GM18498 (cell line): ENCODE measurements around the gene CDC40.

Experiments used
- ATAC-seq: cut with Tn5 transposase; IDR thresholded peaks from one replicate; pipeline ENCODE4 v1.9.1; 2021; ENCODE audit warnings: mild to moderate bottlenecking, moderate library complexity; ENCODE audit not compliant: unreplicated experiment

The CDC40 gene

GRCh38 chr6:110180228-110181008, at the start of gene CDC40:
Gene CDC40, plus strand, starts transcription at chr6:110180427. Its CDS starts 18 bp downstream, at chr6:110180445.
- ATAC-seq = peak; percentile 61

- no peak for ATAC-seq
Measured at GRCh38 chr6:110137924-110138887, 42.0 kb upstream of the CDC40 start.

GRCh38 chr6:110139052-110139451, 41.2 kb upstream of the CDC40 start:
- no peak for ATAC-seq

GRCh38 chr6:110140650-110141049, 39.6 kb upstream of the CDC40 start:
- ATAC-seq = no peak

- ATAC-seq = no peak
Measured at GRCh38 chr6:110147870-110148269, 32.4 kb upstream of the CDC40 start.

- ATAC-seq = no peak
Measured at GRCh38 chr6:110158479-110158878, 21.7 kb upstream of the CDC40 start.

GRCh38 chr6:110170081-110170480, 10.1 kb upstream of the CDC40 start:
- no peak for ATAC-seq

- no peak for ATAC-seq
Measured at GRCh38 chr6:110173506-110174132, 6.6 kb upstream of the CDC40 start.

- peak; percentile 34 for ATAC-seq
Measured at GRCh38 chr6:110178626-110179405, 1.4 kb upstream of the CDC40 start.

GRCh38 chr6:110179406-110180227, 610 bp upstream of the CDC40 start, which contains the start of gene WASF1:
Gene WASF1, minus strand, starts transcription at chr6:110179670. Its CDS starts 52,069 bp downstream, at chr6:110127601.
- peak; percentile 91 for ATAC-seq

- no peak for ATAC-seq
Measured at GRCh38 chr6:110181131-110182030, 1.2 kb downstream of the CDC40 start.

- no peak for ATAC-seq
Measured at GRCh38 chr6:110183292-110183885, 3.2 kb downstream of the CDC40 start.

GRCh38 chr6:110185879-110186278, 5.7 kb downstream of the CDC40 start:
- ATAC-seq = peak; percentile 64

- ATAC-seq = no peak
Measured at GRCh38 chr6:110188791-110189190, 8.6 kb downstream of the CDC40 start.

GRCh38 chr6:110190726-110191125, 10.5 kb downstream of the CDC40 start:
- no peak for ATAC-seq

- no peak for ATAC-seq
Measured at GRCh38 chr6:110191477-110191876, 11.2 kb downstream of the CDC40 start.

- no peak for ATAC-seq
Measured at GRCh38 chr6:110195639-110196038, 15.4 kb downstream of the CDC40 start.

GRCh38 chr6:110196874-110197273, 16.6 kb downstream of the CDC40 start:
- no peak for ATAC-seq
